ENCODE results near the gene TMSB4X.

- TF ChIP-seq, protein P1, sequence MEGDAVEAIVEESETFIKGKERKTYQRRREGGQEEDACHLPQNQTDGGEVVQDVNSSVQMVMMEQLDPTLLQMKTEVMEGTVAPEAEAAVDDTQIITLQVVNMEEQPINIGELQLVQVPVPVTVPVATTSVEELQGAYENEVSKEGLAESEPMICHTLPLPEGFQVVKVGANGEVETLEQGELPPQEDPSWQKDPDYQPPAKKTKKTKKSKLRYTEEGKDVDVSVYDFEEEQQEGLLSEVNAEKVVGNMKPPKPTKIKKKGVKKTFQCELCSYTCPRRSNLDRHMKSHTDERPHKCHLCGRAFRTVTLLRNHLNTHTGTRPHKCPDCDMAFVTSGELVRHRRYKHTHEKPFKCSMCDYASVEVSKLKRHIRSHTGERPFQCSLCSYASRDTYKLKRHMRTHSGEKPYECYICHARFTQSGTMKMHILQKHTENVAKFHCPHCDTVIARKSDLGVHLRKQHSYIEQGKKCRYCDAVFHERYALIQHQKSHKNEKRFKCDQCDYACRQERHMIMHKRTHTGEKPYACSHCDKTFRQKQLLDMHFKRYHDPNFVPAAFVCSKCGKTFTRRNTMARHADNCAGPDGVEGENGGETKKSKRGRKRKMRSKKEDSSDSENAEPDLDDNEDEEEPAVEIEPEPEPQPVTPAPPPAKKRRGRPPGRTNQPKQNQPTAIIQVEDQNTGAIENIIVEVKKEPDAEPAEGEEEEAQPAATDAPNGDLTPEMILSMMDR (IDR thresholded peaks at IDR 0.05; ENCODE audit: insufficient read depth, low read depth, low read length), result no peak
- TF ChIP-seq EZH2 (IDR thresholded peaks at IDR 0.05; ENCODE audit: insufficient read depth, low read length), result no peak
These were observed 3.5 kb upstream of the TMSB4X start for GRCh38 chrX:12971282-12972003.

All from astrocyte (in vitro differentiated cells and primary cell).